ENCODE results near the gene CD180. TPM values are rescaled to one million over a fixed set of nuclear protein-coding genes. Genes with fewer than 3 reads are reported as not detected.

Gene CD180
- total and polyA plus RNA-seq, 5 donors from 2014 or later: 0.06 to 0.37 (median 0.11) TPM; not detected in 2

DNA sequence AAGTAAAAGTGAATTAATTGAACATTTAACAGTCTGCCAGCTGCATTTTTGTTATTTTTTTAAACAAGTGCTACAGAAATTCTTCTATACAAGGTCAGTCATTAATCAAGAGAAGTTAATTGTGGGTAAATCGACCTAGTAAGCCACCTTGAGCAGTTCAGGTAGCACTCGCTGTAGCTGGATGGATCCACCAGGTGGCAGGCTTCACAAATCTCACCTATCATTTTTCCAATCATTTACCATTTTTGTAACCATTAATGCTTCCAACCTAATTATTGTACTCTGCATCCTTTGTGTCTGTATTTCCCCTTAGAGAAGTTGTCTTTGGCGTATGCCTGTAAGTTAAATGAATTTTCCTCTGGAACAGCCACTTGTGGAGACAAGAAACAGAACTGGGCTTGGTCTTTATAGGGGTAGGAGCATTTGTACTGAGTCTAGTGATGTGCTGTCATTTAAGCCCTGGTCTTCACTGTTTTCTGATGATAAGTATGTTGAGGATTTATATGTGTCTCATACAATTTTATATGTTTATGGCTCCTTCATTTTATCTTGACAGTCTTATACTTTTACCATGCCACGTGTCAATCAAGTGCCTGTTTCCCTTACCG lies 39.5 kb downstream of the CD180 start:
- no peak overlapping the region for H3K4me3 ChIP-seq (ENCODE audit: low read depth, low read length)
- peak; percentile 35 to 81 (median 67) for DNase-seq
- peaks cover 26% of the 10 kb centered on the region for H3K36me3 ChIP-seq (ENCODE audit: control insufficient read depth, insufficient read depth, low read length)
- H3K27me3 Mint-ChIP-seq: no peaks in the 10 kb centered on the region
- H3K4me3 Mint-ChIP-seq: peak overlapping the region in 3 of 4 donors; percentile 37 to 46 (median 42)
- H3K4me1 ChIP-seq (ENCODE audit: control insufficient read depth, insufficient read depth, low read length, poor library complexity, severe bottlenecking): peaks cover 53% of the 10 kb centered on the region
- H3K9me3 Mint-ChIP-seq: no peaks in the 10 kb centered on the region
- H3K36me3 Mint-ChIP-seq: peaks cover 18% of the 10 kb centered on the region
- peak in 1 of 2 donors; percentile 40 for ATAC-seq (ENCODE audit: low read depth in 2 of 2)
- H3K27ac Mint-ChIP-seq: peak overlapping the region; percentile 89 to 98 (median 91)
- H3K27me3 ChIP-seq (ENCODE audit: control insufficient read depth, insufficient read depth, low read length): no peaks in the 10 kb centered on the region
- H3K4me1 Mint-ChIP-seq: peaks cover 27 to 59% (median 42%) of the 10 kb centered on the region in 4 donors
- peak overlapping the region; percentile 52 for H3K27ac ChIP-seq (ENCODE audit: insufficient read depth, low read length, poor library complexity, severe bottlenecking)
- H3K9me3 ChIP-seq (ENCODE audit: control insufficient read depth in 2 of 2, low read length in 2 of 2): no peaks in the 10 kb centered on the region

DNA sequence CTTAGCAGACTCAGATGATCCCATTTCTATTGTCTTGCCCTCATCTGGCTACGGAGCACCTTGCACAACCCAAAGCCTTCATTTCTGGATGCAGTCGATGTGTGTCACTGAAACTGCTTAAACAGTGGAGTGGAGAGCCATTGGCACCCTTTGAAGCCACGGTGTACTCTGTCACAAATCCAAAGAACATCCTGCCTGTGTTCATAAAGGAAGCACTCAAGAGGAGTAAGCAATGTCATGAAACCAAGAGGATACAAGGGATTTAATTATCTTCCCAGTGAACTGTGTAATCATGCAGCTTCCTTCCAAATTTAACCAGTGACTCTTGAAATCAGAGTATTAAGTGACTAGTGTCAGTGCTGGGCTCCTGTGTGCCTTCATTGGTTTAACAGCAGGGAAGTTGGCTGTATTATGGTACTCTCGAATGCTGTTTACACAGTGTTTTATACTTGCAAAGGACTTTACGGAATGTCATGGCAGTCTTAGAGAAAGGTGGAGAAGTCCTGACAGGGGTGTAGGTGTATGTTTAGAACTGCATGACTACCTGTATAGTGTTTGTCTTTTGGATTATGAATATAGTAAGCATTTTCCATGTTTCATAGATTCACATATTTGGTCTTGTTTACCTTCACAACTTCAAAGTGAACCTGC lies 41.9 kb downstream of the CD180 start:
- Histone ChIP-seq H3K27me3 (ENCODE audit: control insufficient read depth, insufficient read depth, low read length) (no peaks in the 10 kb centered on the region), H3K4me1 (ENCODE audit: control insufficient read depth, insufficient read depth, low read length, poor library complexity, severe bottlenecking) (peaks cover 29% of the 10 kb centered on the region), H3K9me3 (ENCODE audit: control insufficient read depth in 2 of 2, low read length in 2 of 2) (no peaks in the 10 kb centered on the region), H3K4me3 (ENCODE audit: low read depth, low read length) (no peak overlapping the region), H3K36me3 (ENCODE audit: control insufficient read depth, insufficient read depth, low read length) (peaks cover 44% of the 10 kb centered on the region), H3K27ac (ENCODE audit: insufficient read depth, low read length, poor library complexity, severe bottlenecking) (no peak overlapping the region)
- Mint-ChIP-seq H3K27ac (peak overlapping the region in 2 of 3 donors; percentile 14 to 65), H3K4me1 (peaks cover 10 to 35% (median 23%) of the 10 kb centered on the region in 4 donors), H3K27me3 (no peaks in the 10 kb centered on the region), H3K9me3 (no peaks in the 10 kb centered on the region), H3K36me3 (peaks cover 36% of the 10 kb centered on the region), H3K4me3 (no peak overlapping the region)
- DNase-seq (no peak), ATAC-seq (ENCODE audit: low read depth in 2 of 2) (no peak)

DNA sequence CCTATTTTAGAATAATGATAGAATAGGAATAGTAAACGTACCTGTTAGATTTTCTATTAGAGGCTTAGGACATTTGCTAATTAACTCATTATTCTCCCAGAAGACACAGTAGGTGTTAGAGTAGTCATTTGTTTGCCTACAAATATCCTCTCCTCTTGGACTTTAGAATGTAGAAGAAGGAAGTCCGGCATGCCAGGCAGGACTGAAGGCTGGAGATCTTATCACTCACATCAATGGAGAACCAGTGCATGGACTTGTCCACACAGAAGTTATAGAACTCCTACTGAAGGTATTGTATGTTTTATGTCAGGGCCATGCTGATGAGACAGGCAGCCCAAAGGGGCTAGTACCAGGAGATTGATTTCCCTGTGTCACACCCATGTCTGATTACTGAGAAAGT lies 43.3 kb downstream of the CD180 start:
- no peak for DNase-seq

DNA sequence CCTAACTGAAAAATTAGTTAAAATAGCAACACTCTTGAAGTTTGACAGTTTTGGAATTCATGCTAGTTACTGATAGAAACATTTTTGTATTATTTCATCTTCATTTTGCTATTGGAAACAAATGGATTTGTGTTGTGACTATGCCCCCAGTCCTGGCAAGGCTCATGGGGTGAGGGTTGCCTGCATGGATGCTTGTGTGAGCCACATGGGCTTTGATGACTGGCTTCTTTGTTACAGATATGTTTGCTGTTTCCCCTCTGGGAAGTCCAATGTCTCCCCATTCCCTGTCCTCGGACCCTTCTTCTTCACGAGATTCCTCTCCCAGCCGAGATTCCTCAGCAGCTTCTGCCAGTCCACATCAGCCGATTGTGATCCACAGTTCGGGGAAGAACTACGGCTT lies 44.2 kb downstream of the CD180 start:
- H3K36me3 ChIP-seq (ENCODE audit: control insufficient read depth, insufficient read depth, low read length): peaks cover 66% of the 10 kb centered on the region
- Mint-ChIP-seq H3K4me1 (peaks cover 9 to 14% (median 13%) of the 10 kb centered on the region in 4 donors), H3K27ac (no peak overlapping the region), H3K27me3 (no peaks in the 10 kb centered on the region), H3K9me3 (no peaks in the 10 kb centered on the region), H3K36me3 (peaks cover 58% of the 10 kb centered on the region), H3K4me3 (no peak overlapping the region)
- H3K27me3 ChIP-seq (ENCODE audit: control insufficient read depth, insufficient read depth, low read length): no peaks in the 10 kb centered on the region
- H3K27ac ChIP-seq (ENCODE audit: insufficient read depth, low read length, poor library complexity, severe bottlenecking): no peak overlapping the region
- no peak for DNase-seq
- H3K9me3 ChIP-seq (ENCODE audit: control insufficient read depth in 2 of 2, low read length in 2 of 2): no peaks in the 10 kb centered on the region
- H3K4me1 ChIP-seq (ENCODE audit: control insufficient read depth, insufficient read depth, low read length, poor library complexity, severe bottlenecking): peaks cover 9% of the 10 kb centered on the region
- no peak for ATAC-seq (ENCODE audit: low read depth in 2 of 2)
- no peak overlapping the region for H3K4me3 ChIP-seq (ENCODE audit: low read depth, low read length)

More for the DNA sequence above, 43.3 kb downstream of the CD180 start:
- no peak for ATAC-seq (ENCODE audit: low read depth in 2 of 2)
- Mint-ChIP-seq H3K4me3 (no peak overlapping the region), H3K9me3 (no peaks in the 10 kb centered on the region), H3K27ac (no peak overlapping the region), H3K36me3 (peaks cover 49% of the 10 kb centered on the region), H3K4me1 (peaks cover 11 to 22% (median 17%) of the 10 kb centered on the region in 4 donors), H3K27me3 (no peaks in the 10 kb centered on the region)
- Histone ChIP-seq H3K36me3 (ENCODE audit: control insufficient read depth, insufficient read depth, low read length) (peaks cover 58% of the 10 kb centered on the region), H3K4me1 (ENCODE audit: control insufficient read depth, insufficient read depth, low read length, poor library complexity, severe bottlenecking) (peaks cover 17% of the 10 kb centered on the region), H3K9me3 (ENCODE audit: control insufficient read depth in 2 of 2, low read length in 2 of 2) (no peaks in the 10 kb centered on the region), H3K4me3 (ENCODE audit: low read depth, low read length) (no peak overlapping the region), H3K27me3 (ENCODE audit: control insufficient read depth, insufficient read depth, low read length) (no peaks in the 10 kb centered on the region), H3K27ac (ENCODE audit: insufficient read depth, low read length, poor library complexity, severe bottlenecking) (no peak overlapping the region)

DNA sequence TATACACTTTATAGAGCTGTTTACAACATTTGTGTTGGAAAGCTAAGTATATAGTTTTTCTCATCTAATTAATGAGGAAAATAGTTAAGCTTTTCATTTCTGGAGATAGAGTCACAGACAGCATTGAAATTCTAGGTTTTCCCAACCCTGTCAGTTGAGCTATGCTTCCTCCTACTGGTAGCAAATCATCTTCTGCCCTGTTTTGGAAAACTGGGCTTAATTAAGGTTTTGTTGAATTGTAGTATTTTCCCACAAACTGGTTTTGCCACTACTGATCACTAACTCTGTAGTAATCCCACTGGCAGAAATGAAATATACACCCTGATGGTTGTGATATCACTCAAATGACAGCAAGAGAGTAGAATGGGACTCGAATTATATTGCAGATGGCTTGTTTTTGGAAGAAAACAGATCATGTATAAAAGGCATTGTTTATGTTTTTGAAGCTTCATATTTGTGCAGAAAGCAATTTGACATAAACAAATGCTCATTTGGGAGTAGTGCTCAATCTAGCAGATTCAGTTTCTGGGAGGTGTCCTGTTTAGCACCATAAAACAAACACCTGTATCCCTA lies 46.6 kb downstream of the CD180 start:
- no peak for DNase-seq
- peak overlapping the region in 2 of 3 donors; percentile 17 to 22 for H3K27ac Mint-ChIP-seq
- Histone ChIP-seq H3K27me3 (ENCODE audit: control insufficient read depth, insufficient read depth, low read length) (no peaks in the 10 kb centered on the region), H3K36me3 (ENCODE audit: control insufficient read depth, insufficient read depth, low read length) (peaks cover 88% of the 10 kb centered on the region), H3K4me3 (ENCODE audit: low read depth, low read length) (no peak overlapping the region), H3K4me1 (ENCODE audit: control insufficient read depth, insufficient read depth, low read length, poor library complexity, severe bottlenecking) (no peaks in the 10 kb centered on the region), H3K27ac (ENCODE audit: insufficient read depth, low read length, poor library complexity, severe bottlenecking) (no peak overlapping the region), H3K9me3 (ENCODE audit: control insufficient read depth in 2 of 2, low read length in 2 of 2) (no peaks in the 10 kb centered on the region)
- H3K9me3 Mint-ChIP-seq: no peaks in the 10 kb centered on the region
- H3K4me1 Mint-ChIP-seq: peaks cover 0 to 4% (median 1%) of the 10 kb centered on the region in 4 donors
- peaks cover 79% of the 10 kb centered on the region for H3K36me3 Mint-ChIP-seq
- H3K27me3 Mint-ChIP-seq: no peaks in the 10 kb centered on the region
- ATAC-seq (ENCODE audit: low read depth in 2 of 2): no peak
- no peak overlapping the region for H3K4me3 Mint-ChIP-seq

DNA sequence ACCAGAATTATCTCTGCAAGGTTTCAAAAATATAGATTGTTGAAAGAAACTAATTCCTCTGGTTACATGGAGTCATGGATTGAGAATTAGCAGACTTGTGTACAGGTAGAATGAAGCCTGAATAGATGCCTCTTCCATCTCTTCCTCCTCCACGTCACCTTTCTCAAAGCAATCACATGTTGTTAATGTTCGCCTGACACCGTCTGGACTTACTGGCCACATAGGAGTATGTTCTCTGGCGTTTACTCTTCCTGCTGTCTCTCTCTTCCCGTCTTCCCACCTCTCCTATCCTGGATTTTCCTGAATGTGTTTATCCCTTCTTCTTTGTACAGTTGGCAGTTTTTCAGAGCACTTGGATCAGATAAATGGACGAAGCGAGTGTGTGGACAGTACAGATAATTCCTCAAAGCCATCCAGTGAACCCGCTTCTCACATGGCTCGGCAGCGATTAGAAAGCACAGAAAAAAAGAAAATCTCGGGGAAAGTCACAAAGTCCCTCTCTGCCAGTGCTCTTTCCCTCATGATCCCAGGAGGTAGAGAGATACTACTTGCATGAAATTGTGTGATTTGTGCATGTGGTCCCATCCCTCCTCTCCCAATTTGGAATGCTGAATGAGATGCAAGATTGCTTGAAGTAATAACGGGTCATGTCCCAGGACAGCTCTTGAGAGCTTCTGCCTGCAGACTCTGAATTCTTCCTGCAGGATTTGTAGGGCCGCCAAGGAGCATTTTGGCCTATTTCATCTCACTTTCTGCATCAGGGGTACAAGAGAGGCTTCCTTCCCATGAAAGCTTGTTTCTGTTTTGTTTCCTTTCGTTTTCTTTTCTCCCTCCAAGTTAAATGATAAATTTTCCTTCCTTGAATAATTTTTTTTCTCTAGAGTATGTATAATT lies 47.3 kb downstream of the CD180 start:
- DNase-seq: no peak
- peaks cover 0 to 4% (median 1%) of the 10 kb centered on the region in 4 donors for H3K4me1 Mint-ChIP-seq
- Histone ChIP-seq H3K4me3 (ENCODE audit: low read depth, low read length) (no peak overlapping the region), H3K36me3 (ENCODE audit: control insufficient read depth, insufficient read depth, low read length) (peaks cover 90% of the 10 kb centered on the region), H3K27me3 (ENCODE audit: control insufficient read depth, insufficient read depth, low read length) (no peaks in the 10 kb centered on the region), H3K4me1 (ENCODE audit: control insufficient read depth, insufficient read depth, low read length, poor library complexity, severe bottlenecking) (no peaks in the 10 kb centered on the region), H3K27ac (ENCODE audit: insufficient read depth, low read length, poor library complexity, severe bottlenecking) (no peak overlapping the region), H3K9me3 (ENCODE audit: control insufficient read depth in 2 of 2, low read length in 2 of 2) (no peaks in the 10 kb centered on the region)
- H3K27me3 Mint-ChIP-seq: no peaks in the 10 kb centered on the region
- peaks cover 80% of the 10 kb centered on the region for H3K36me3 Mint-ChIP-seq
- no peak for ATAC-seq (ENCODE audit: low read depth in 2 of 2)
- no peak overlapping the region for H3K4me3 Mint-ChIP-seq
- H3K9me3 Mint-ChIP-seq: no peaks in the 10 kb centered on the region
- H3K27ac Mint-ChIP-seq: peak overlapping the region in 2 of 3 donors; percentile 22 to 39

DNA sequence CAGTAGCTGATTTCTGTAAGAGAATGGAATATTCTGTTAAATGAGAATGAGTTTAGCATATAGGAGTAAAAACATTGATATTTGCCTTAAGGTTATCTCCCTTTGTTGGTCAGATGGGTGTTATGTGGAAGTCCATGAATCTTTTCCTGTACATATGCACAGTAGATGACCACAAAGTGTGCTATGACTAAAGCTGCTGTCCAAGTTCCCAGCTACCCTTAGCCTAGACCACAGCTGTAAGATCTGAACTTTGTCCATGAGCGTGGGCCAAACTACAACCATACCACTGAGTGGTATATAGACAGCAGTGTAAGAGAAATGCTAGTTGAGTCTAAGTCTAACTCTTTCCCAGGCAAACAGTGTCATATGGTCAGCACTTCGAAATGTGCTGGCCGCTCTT lies 48.8 kb downstream of the CD180 start:
- Mint-ChIP-seq H3K27me3 (no peaks in the 10 kb centered on the region), H3K36me3 (peaks cover 83% of the 10 kb centered on the region), H3K27ac (no peak overlapping the region), H3K4me1 (peaks cover 0 to 4% (median 1%) of the 10 kb centered on the region in 4 donors), H3K4me3 (no peak overlapping the region), H3K9me3 (no peaks in the 10 kb centered on the region)
- no peak for ATAC-seq (ENCODE audit: low read depth in 2 of 2)
- H3K4me1 ChIP-seq (ENCODE audit: control insufficient read depth, insufficient read depth, low read length, poor library complexity, severe bottlenecking): no peaks in the 10 kb centered on the region
- H3K9me3 ChIP-seq (ENCODE audit: control insufficient read depth in 2 of 2, low read length in 2 of 2): no peaks in the 10 kb centered on the region
- H3K27ac ChIP-seq (ENCODE audit: insufficient read depth, low read length, poor library complexity, severe bottlenecking): no peak overlapping the region
- H3K4me3 ChIP-seq (ENCODE audit: low read depth, low read length): no peak overlapping the region
- H3K36me3 ChIP-seq (ENCODE audit: control insufficient read depth, insufficient read depth, low read length): peaks cover 90% of the 10 kb centered on the region
- DNase-seq: no peak
- H3K27me3 ChIP-seq (ENCODE audit: control insufficient read depth, insufficient read depth, low read length): no peaks in the 10 kb centered on the region

All from CD4-positive, CD25-positive, alpha-beta regulatory T cell (primary cell).